Measurements from ENCODE around the gene RYR3.

DNA sequence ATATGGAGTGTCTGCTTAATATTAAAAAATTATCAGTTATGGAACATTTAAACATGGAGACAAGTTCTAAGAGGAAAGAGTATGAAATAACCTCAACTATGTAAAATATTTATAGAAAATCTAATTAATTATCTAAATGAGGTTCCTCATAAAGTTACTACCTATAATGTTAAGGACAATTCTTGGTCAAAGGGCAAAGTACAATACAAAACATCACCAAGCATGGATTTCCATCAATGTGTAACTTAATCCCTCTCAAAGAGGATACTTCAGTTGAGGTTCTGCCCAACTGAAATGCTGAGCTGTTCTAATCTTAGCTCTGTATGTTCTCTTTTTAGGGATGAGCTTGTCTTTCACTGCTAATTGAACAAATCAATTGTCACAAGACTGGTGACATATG lies 601.6 kb downstream of the RYR3 start:
- TF ChIP-seq, protein P1, sequence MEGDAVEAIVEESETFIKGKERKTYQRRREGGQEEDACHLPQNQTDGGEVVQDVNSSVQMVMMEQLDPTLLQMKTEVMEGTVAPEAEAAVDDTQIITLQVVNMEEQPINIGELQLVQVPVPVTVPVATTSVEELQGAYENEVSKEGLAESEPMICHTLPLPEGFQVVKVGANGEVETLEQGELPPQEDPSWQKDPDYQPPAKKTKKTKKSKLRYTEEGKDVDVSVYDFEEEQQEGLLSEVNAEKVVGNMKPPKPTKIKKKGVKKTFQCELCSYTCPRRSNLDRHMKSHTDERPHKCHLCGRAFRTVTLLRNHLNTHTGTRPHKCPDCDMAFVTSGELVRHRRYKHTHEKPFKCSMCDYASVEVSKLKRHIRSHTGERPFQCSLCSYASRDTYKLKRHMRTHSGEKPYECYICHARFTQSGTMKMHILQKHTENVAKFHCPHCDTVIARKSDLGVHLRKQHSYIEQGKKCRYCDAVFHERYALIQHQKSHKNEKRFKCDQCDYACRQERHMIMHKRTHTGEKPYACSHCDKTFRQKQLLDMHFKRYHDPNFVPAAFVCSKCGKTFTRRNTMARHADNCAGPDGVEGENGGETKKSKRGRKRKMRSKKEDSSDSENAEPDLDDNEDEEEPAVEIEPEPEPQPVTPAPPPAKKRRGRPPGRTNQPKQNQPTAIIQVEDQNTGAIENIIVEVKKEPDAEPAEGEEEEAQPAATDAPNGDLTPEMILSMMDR (IDR thresholded peaks at IDR 0.05; ENCODE audit: low read length) = no peak
- no peak for TF ChIP-seq EZH2 (optimal IDR thresholded peaks at IDR 0.05; ENCODE audit: low read depth, low read length)
